RKO (cell line): ENCODE measurements around the gene MFGE8.

Experiments used
- DNase-seq: peaks from one replicate; pipeline ENCODE4 v3.0.0-alpha.2; 2016; ENCODE audit warnings: low spot score

MFGE8 gene

DNA sequence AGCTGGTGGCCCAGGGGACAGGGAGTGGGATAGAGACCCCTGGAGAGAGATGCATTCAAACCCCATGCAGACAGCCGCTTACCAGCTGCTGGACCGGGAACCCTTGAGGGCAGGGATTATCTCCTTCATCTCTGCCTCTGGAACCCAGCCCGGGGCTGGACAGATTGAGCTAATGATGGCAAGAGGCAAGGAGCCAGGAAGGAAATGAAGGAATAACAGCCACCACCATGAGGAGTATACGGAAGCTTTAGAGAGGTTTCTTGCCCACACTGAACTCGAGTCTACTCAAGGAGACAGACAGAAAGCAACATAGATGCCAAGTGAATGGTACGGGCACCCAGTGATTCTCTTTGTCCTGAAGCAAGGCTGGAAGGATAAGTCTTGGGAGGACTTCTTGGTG lies 41.1 kb downstream of the MFGE8 start:
- no peak for DNase-seq

DNA sequence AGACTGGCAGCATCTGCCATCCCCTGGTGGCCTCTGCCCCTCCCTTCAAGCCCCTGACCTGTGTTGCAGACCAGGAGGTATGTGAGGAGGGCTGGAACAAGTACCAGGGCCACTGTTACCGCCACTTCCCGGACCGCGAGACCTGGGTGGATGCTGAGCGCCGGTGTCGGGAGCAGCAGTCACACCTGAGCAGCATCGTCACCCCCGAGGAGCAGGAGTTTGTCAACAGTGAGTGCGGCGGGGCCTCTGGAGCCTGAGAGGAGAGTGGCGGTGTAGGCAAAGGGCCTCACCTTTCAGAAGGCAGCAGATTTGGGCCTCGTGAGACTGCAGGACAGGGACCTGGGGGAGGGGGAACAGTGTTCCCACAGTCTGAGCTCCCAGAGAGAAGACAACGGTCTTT lies 41.9 kb downstream of the MFGE8 start:
- no peak for DNase-seq

GRCh38 chr15:88866295-88866881 lies 46.8 kb downstream of the MFGE8 start:
- no peak for DNase-seq

GRCh38 chr15:88865498-88866099 lies 47.6 kb downstream of the MFGE8 start:
- no peak for DNase-seq

DNA sequence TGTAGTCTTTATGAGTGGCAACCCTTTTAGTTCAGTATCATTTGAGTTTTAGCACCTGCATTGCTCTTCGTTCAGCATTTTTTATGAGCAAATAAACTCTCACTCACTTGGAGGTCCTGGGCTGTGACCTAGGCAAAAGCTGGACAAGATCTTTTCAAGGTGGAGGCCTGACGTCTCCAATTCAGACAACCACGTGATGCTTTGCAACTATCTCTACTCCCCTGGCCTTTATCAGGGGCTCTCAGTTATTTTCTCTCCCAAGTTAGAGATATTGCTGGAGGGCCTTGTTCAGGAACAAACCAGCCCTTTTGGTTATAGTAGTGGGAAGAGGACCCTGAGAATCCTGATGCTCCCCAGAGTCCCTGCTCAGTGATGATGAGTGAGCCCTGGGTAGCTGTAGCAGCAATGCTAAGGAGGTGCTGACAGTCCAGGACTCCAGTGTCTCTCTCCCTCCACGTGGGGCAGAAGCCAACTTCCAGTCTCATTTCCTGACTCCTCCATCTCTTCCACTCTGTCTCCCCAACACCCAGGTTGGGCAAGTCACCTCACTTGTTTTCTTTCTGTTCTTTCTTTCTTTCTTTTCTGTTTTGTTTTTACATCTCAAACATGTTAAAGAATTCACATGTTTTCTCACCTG lies 48.2 kb downstream of the MFGE8 start:
- DNase-seq, result no peak

- DNase-seq, result no peak
Observed at GRCh38 chr15:88863412-88863811, 49.8 kb downstream of the MFGE8 start.

GRCh38 chr15:88860212-88860611 lies 53.0 kb downstream of the MFGE8 start:
- no peak for DNase-seq

- DNase-seq, result no peak
Observed at GRCh38 chr15:88859550-88859949, 53.6 kb downstream of the MFGE8 start.

DNA sequence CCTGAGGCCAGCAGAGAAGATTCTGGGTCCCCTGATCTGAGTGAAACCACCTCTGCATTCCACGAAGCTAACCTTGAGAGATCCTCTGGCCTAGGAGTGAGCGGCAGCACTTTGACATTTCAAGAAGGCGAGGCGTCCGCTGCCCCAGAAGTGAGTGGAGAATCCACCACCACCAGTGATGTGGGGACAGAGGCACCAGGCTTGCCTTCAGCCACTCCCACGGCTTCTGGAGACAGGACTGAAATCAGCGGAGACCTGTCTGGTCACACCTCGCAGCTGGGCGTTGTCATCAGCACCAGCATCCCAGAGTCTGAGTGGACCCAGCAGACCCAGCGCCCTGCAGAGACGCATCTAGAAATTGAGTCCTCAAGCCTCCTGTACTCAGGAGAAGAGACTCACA lies 54.2 kb downstream of the MFGE8 start:
- DNase-seq, result no peak

GRCh38 chr15:88852476-88852875 lies 60.7 kb downstream of the MFGE8 start:
- DNase-seq, result no peak

- no peak for DNase-seq
Observed at GRCh38 chr15:88849376-88850072, 63.7 kb downstream of the MFGE8 start.
